Adrenal gland (tissue), 12 donors: ENCODE data around the gene LANCL2. TPM values are rescaled to one million over a fixed set of nuclear protein-coding genes. Genes with fewer than 3 reads are reported as not detected.

Experiments used
- DNase-seq, 7 donors: peaks; one replicate each; pipeline ENCODE4 v3.0.0-alpha.2; 2019 to 2020
- H3K27ac ChIP-seq, 5 donors: fragments of 200-600 bp; sonication (generic) in 4 of 5; 1 replicate in 3 of 5; 2 replicates in 2 of 5; pipeline versions ENCODE4 v1.5.1 to v1.8.0; 2016 to 2020; ENCODE audit warnings: mild to moderate bottlenecking in 1 of 5
- H3K27me3 ChIP-seq: fragments of 200-600 bp; 2 replicates; pipeline ENCODE4 v1.8.0; 2021
- H3K36me3 ChIP-seq, 2 donors: fragments of 200-600 bp; replicated peaks in 1 of 2; 1 replicate in 1 of 2; 2 replicates in 1 of 2; pipeline versions ENCODE4 v1.5.1 to v1.8.0; 2018 to 2022
- H3K4me1 ChIP-seq, 2 donors: fragments of 200-600 bp; replicated peaks in 1 of 2; 1 replicate in 1 of 2; 2 replicates in 1 of 2; pipeline versions ENCODE4 v1.5.1 to v1.8.0; 2018 to 2021
- H3K4me3 ChIP-seq, 4 donors: fragments of 200-600 bp; sonication (generic) in 3 of 4; one replicate each; pipeline ENCODE4 v1.5.1; 2016 to 2018
- H3K9me3 ChIP-seq, 3 donors: fragments of 200-600 bp; sonication (generic) in 1 of 3; replicated peaks in 1 of 3; 1 replicate in 2 of 3; 2 replicates in 1 of 3; pipeline versions ENCODE4 v1.5.1 to v1.8.0; 2016 to 2021
- POLR2A ChIP-seq, 2 donors: fragments of 450-650 bp; IDR thresholded peaks; one replicate each; pipeline ENCODE4 v1.6.1; 2017; ENCODE audit warnings: antibody characterized with exemption in 2 of 2, mild to moderate bottlenecking in 2 of 2, moderate library complexity in 1 of 2
- whole genome bisulfite sequencing, 4 donors: extraction: QIAGEN DNeasy Blood & Tissue Kit in 2 of 4; methylation state at CpG; one replicate each; pipeline versions ENCODE4 v1.1.5 to v1.1.7; 2013 to 2017; 5-methylcytosine and 5-hydroxymethylcytosine counted together
- intact Hi-C, 2 donors: fragments of 100-400 bp; cut with DNase I; formaldehyde crosslinking; loops; one replicate each; pipeline versions ENCODE4 v1.14.1 to v1.15.0; 2022 to 2023
- polyA plus RNA-seq, 3 donors: library from polyadenylated mRNA; stranded (reverse); fragments of 200-250 nt in 2 of 3; fragments of 350-450 nt in 1 of 3; fragmentation: Illumina TruSeq in 1 of 3; extraction: RNeasy Lipid Tissue Mini Kit (QIAGEN cat#74804) in 1 of 3; gene quantifications; one replicate each; pipeline ENCODE4 v1.2.3, GENCODE V29; 2013 to 2014
- total RNA-seq, 9 donors: library from RNA; depleted of rRNA in 4 of 9; stranded (reverse); fragments of >200 nt in 4 of 9; fragments of 120-200 nt in 1 of 9; fragmentation: NEBNext Ultra II Directional in 1 of 9; extraction: Animal tissue kit (Norgen Biotek cat#: 25700) in 1 of 9; gene quantifications; one replicate each; pipeline versions ENCODE4 v1.1.0 to v1.2.4, GENCODE V29; 2013 to 2023
- TF ChIP-seq, protein P1 (sequence below), 6 experiments: fragments of 450-650 bp in 4 of 6; fragments of 200-600 bp in 2 of 6; sonication (generic) in 1 of 6; IDR thresholded peaks; 1 replicate in 5 of 6; 2 replicates in 1 of 6; pipeline versions ENCODE4 v1.5.1 to v1.8.0; 2016 to 2021; ENCODE audit warnings: antibody characterized with exemption in 6 of 6, mild to moderate bottlenecking in 2 of 6, moderate library complexity in 1 of 6
- donor health status: healthy with polysubstance abuse.
- donor health status: Bipolar disorder and iron deficiency.
- donor health status: DM: yes; HTN: yes; CAD: no.
- donor health status: DM: no; HTN: no; CAD: no.
- donor health status: DM: no; HTN: no; CAD: no.
- donor health status: DM: yes; HTN: yes; CAD: no.

The LANCL2 gene
- total and polyA plus RNA-seq, 12 donors, result 10.5 to 28.1 (median 18.1) TPM

DNA sequence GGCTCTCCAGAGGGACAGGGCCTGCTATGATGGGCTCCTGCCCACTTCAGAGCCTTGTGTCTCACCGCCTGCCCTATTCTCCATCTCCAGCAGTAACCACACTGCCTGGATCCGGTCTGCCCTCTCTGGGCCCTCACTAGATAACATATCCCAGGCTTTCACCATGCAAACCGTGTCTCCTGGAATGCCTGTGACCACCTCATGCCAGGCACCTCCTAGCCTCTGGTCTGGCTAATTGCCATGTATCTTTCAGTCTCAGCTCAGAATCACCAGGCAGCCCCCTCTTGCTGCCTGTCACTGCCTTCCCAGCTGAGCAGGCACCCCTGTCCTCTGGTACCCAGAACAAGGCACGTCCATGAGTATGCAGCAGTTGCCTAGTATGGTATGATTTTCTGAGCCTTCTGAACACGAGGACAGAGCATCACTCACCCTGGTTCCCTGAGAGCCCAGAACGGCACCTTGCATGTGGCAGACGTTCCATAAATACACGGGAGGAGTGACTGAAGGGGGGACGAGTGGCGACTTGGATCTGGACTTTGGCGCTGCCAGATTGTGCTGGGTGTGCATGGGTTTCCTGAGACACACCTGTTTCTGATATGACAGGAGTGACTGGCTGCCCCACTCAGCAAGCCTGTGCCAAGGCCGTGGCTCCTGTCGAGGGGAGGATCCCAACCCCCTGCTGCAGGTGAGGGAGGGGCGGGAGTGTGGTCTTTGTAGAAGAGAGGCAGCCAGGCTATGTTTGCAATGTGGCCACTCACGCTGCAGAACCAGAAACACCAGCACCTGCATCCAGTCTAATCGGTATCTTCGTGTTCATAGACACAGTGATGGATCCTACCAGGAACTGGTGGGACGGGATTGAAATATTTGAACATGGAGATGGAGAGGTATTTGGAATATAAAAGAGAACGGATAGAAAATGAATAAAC lies 112.0 kb downstream of the LANCL2 start:
- Histone ChIP-seq H3K4me3 (no peak overlapping the region), H3K27ac (no peak overlapping the region), H3K27me3 (no peaks in the 10 kb centered on the region), H3K4me1 (no peaks in the 10 kb centered on the region), H3K9me3 (no peaks in the 10 kb centered on the region), H3K36me3 (no peaks in the 10 kb centered on the region)
- DNase-seq, result peak in 3 of 7 donors; percentile 4 to 38 (median 8)
- intact Hi-C loops, result no loop called here
- 91 to 95% (median 92%) methylated on average over 18 to 19 of the region's 19 CpGs for WGBS, 4 donors
- TF ChIP-seq, protein P1, sequence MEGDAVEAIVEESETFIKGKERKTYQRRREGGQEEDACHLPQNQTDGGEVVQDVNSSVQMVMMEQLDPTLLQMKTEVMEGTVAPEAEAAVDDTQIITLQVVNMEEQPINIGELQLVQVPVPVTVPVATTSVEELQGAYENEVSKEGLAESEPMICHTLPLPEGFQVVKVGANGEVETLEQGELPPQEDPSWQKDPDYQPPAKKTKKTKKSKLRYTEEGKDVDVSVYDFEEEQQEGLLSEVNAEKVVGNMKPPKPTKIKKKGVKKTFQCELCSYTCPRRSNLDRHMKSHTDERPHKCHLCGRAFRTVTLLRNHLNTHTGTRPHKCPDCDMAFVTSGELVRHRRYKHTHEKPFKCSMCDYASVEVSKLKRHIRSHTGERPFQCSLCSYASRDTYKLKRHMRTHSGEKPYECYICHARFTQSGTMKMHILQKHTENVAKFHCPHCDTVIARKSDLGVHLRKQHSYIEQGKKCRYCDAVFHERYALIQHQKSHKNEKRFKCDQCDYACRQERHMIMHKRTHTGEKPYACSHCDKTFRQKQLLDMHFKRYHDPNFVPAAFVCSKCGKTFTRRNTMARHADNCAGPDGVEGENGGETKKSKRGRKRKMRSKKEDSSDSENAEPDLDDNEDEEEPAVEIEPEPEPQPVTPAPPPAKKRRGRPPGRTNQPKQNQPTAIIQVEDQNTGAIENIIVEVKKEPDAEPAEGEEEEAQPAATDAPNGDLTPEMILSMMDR (IDR thresholded peaks at IDR 0.05), result no peak
- TF ChIP-seq POLR2A (IDR thresholded peaks at IDR 0.05), result no peak

DNA sequence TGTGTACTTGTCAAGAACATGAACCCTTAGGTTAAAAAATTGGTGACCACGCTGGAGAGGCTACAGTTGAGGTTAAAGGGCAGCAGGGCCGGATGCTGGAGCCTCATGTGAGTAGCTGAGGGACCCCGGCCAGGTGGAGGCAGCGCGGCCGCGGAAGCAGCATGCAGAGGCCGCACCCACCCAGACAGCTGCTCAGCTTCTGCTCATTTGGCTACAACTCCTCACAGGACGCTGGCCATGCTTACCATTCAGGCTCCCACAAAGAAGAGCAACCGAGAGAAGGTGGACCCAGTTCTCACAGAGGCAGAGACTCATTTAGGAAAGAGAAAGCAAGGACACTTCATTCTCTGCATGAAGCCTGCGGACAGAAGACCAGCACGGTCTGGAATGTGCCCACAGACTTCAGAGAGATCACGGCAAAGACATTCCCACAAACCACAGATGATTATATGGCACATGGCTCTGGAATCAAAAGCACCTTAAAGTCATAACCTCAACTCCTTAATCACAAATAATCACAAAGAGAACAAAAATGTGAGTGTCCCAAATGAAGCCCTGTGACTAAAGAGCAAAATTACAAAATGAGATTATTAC lies 112.7 kb downstream of the LANCL2 start:
- H3K4me1 ChIP-seq, result no peaks in the 10 kb centered on the region
- H3K4me3 ChIP-seq, result no peak overlapping the region
- no peak overlapping the region for H3K27ac ChIP-seq
- H3K9me3 ChIP-seq, result no peaks in the 10 kb centered on the region
- intact Hi-C loops, result no loop called here
- TF ChIP-seq, protein P1 (IDR thresholded peaks at IDR 0.05), result no peak
- no peak for TF ChIP-seq POLR2A (IDR thresholded peaks at IDR 0.05)
- peak in 3 of 7 donors; percentile 7 to 35 (median 11) for DNase-seq
- H3K27me3 ChIP-seq, result no peaks in the 10 kb centered on the region
- 79 to 87% (median 83%) methylated on average over 13 of the region's 13 CpGs for WGBS, 4 donors
- H3K36me3 ChIP-seq, result no peaks in the 10 kb centered on the region

DNA sequence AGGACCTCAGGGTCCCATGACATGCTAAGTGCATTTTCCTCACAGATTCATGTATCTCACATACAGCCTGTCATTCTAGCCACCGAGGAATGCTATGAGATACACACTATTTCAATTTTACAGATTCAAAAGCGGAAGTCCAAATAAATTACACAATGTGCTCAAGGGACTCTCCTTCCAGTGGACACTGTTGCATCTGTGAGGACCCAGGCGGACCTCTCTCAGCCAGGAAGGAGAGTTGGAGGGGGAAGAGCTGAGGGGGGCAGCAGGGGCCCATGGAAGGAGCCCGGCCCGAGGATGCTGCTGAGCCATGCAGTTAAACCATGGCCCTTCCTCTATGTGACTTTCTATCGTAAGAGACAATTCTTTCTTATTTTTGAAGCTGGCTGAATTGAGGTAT lies 113.6 kb downstream of the LANCL2 start:
- TF ChIP-seq, protein P1 (IDR thresholded peaks at IDR 0.05), result no peak
- TF ChIP-seq POLR2A (IDR thresholded peaks at IDR 0.05), result no peak
- Histone ChIP-seq H3K4me1 (no peaks in the 10 kb centered on the region), H3K9me3 (no peaks in the 10 kb centered on the region), H3K36me3 (no peaks in the 10 kb centered on the region), H3K4me3 (no peak overlapping the region), H3K27me3 (no peaks in the 10 kb centered on the region), H3K27ac (no peak overlapping the region)
- 71 to 86% (median 82%) methylated on average over 6 of the region's 6 CpGs for WGBS, 4 donors
- DNase-seq, result peak in 3 of 7 donors; percentile 0 to 23 (median 1)
- intact Hi-C loops, result no loop called here

DNA sequence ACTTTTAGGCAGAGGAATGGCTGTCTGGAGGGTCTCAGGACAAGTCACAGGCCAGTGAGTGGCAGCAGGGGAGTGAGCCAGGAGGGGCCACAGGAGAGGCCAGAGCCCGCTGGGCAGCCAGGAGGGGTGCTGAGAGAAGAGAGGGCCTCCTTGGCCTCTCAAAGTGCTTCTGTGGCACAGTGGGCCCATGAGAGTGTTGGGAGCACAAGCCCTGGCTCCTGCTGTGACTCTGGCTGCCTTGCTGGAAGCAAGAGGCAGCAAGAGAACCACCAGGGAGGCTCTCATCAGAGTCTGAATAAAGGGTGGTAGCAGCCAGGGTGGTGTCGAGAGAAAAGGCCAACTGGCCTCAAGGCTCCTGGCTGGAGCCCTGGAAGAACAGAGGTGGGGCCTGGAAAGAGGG lies 116.0 kb downstream of the LANCL2 start:
- TF ChIP-seq, protein P1 (IDR thresholded peaks at IDR 0.05), result no peak
- no peak for TF ChIP-seq POLR2A (IDR thresholded peaks at IDR 0.05)
- WGBS, 4 donors, result 93 to 100% (median 96%) methylated on average over 1 to 2 of the region's 2 CpGs
- Histone ChIP-seq H3K36me3 (no peaks in the 10 kb centered on the region), H3K27ac (no peak overlapping the region), H3K4me3 (no peak overlapping the region), H3K4me1 (no peaks in the 10 kb centered on the region), H3K27me3 (no peaks in the 10 kb centered on the region), H3K9me3 (no peaks in the 10 kb centered on the region)
- peak in 3 of 7 donors; percentile 7 to 29 (median 9) for DNase-seq
- intact Hi-C loops, result no loop called here
